Thoracic aorta (tissue), 2 donors: ENCODE results near the gene CGB5. TPM values are rescaled to one million over a fixed set of nuclear protein-coding genes. Genes with fewer than 3 reads are reported as not detected.
A peak's percentile ranks its signal among the peaks of the same experiment; 100 is the strongest.

ENCODE experiments used
- ATAC-seq: fragments of 150-250 bp; one replicate; pipeline ENCODE4 v1.8.0; 2017; ENCODE audit warnings: low read depth; ENCODE audit not compliant: insufficient number of reproducible peaks, low FRiP score
- DNase-seq: peaks from one replicate; pipeline ENCODE4 v3.0.0-alpha.2; 2020; ENCODE audit warnings: low spot score
- H3K27ac ChIP-seq, 2 donors: fragments of 200-600 bp; sonication (generic); 1 replicate in 1 of 2; 2 replicates in 1 of 2; pipeline ENCODE4 v1.5.1; 2016; ENCODE audit warnings: mild to moderate bottlenecking in 2 of 2, moderate library complexity in 2 of 2
- H3K27me3 ChIP-seq: fragments of 200-600 bp; sonication (generic); replicated peaks from 2 replicates; pipeline ENCODE4 v1.6.0; 2016; ENCODE audit warnings: mild to moderate bottlenecking; ENCODE audit not compliant: insufficient read depth
- H3K36me3 ChIP-seq: fragments of 200-600 bp; sonication (generic); one replicate; pipeline ENCODE4 v1.5.1; 2016
- H3K4me1 ChIP-seq, 2 donors: fragments of 200-600 bp; sonication (generic); 1 replicate in 1 of 2; 2 replicates in 1 of 2; pipeline versions ENCODE4 v1.5.1 to v1.6.0; 2016; ENCODE audit warnings: low read depth in 2 of 2, mild to moderate bottlenecking in 1 of 2; ENCODE audit not compliant: control insufficient read depth in 1 of 2
- H3K4me3 ChIP-seq: fragments of 200-600 bp; sonication (generic); 2 replicates; pipeline ENCODE4 v1.5.1; 2016; ENCODE audit warnings: mild to moderate bottlenecking
- H3K9me3 ChIP-seq: fragments of 200-600 bp; sonication (generic); 2 replicates; pipeline ENCODE4 v1.5.1; 2016
- total RNA-seq, 2 donors: library from RNA; depleted of rRNA; stranded (reverse); fragments of >200 nt; gene quantifications; one replicate each; pipeline versions ENCODE4 v1.1.0 to v1.2.3, GENCODE V29; 2016
- TF ChIP-seq, protein P1 (sequence below): fragments of 200-600 bp; sonication (generic); IDR thresholded peaks from one replicate; pipeline ENCODE4 v1.5.1; 2019; ENCODE audit warnings: antibody characterized with exemption

The CGB5 gene
- total RNA-seq, 2 donors from 2014 or later, result not detected

DNA sequence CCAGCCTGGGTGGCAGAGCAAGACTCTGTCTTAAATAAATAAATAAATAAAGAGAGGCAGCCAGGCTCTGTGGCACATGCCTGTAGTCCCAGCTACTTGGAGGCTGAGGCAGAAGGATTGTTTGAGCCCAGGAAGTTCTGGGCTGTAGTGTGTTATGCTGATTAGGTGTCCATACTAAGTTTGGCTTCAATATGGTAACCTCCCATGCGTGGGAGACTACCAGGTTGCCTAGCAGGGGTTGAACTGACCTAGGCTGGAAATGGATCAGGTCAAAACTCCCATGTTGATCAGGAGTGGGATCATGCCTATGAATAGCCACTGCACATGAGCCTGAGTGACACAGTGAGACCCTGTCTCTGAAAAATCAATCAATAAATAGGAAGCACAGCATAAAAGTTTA, 37.6 kb downstream of the CGB5 start:
- H3K9me3 ChIP-seq, result no peaks in the 10 kb centered on the region
- TF ChIP-seq, protein P1, sequence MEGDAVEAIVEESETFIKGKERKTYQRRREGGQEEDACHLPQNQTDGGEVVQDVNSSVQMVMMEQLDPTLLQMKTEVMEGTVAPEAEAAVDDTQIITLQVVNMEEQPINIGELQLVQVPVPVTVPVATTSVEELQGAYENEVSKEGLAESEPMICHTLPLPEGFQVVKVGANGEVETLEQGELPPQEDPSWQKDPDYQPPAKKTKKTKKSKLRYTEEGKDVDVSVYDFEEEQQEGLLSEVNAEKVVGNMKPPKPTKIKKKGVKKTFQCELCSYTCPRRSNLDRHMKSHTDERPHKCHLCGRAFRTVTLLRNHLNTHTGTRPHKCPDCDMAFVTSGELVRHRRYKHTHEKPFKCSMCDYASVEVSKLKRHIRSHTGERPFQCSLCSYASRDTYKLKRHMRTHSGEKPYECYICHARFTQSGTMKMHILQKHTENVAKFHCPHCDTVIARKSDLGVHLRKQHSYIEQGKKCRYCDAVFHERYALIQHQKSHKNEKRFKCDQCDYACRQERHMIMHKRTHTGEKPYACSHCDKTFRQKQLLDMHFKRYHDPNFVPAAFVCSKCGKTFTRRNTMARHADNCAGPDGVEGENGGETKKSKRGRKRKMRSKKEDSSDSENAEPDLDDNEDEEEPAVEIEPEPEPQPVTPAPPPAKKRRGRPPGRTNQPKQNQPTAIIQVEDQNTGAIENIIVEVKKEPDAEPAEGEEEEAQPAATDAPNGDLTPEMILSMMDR, result no peak
- H3K27me3 ChIP-seq, result no peaks in the 10 kb centered on the region
- H3K4me3 ChIP-seq, result no peak overlapping the region
- no peak for ATAC-seq
- DNase-seq, result no peak
- no peaks in the 10 kb centered on the region for H3K36me3 ChIP-seq
- H3K4me1 ChIP-seq, result peaks cover 3 to 9% of the 10 kb centered on the region in 2 donors
- H3K27ac ChIP-seq, result no peak overlapping the region

DNA sequence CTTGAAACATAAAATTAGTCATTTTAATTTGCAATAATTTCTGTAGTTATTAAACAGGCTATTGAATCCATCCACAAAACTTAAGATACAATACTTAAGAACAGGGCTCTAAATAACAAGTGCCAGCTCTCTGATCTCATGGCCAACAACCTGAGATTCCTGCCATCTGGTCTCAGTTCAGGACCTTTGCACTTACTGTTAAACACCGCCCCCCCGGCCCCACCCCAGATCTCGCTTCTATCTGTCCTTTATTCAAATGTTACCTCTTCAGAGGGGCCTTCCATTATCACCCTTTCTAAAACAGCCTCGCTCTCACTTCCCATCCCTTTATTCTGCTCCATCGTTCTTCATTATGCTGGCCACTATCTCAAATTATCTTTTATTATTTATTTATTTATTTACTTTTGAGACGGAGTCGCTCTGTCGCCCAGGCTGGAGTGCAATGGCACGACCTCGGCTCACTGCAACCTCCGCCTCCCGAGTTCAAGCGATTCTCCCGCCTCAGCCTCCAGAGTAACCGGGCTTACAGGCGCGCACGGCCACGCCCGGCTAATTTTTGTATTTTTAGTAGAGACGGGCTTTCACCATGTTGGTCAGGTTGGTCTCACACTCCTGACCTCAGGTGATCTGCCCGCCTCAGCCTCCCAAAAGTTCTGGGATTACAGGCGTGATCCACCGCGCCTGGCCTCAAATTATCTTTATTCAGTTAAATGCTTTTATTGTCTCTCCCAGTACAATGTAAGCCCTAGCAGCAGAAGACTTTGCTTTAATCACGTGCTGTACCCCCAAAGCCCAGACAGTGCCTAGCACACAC, 40.8 kb downstream of the CGB5 start:
- TF ChIP-seq, protein P1, result no peak
- Histone ChIP-seq H3K9me3 (no peaks in the 10 kb centered on the region), H3K36me3 (peaks cover 11% of the 10 kb centered on the region), H3K27ac (peak overlapping the region; percentile 69 to 72), H3K4me3 (peak overlapping the region; percentile 88), H3K4me1 (peaks cover 18 to 25% of the 10 kb centered on the region in 2 donors), H3K27me3 (no peaks in the 10 kb centered on the region)
- no peak for ATAC-seq
- DNase-seq, result no peak

DNA sequence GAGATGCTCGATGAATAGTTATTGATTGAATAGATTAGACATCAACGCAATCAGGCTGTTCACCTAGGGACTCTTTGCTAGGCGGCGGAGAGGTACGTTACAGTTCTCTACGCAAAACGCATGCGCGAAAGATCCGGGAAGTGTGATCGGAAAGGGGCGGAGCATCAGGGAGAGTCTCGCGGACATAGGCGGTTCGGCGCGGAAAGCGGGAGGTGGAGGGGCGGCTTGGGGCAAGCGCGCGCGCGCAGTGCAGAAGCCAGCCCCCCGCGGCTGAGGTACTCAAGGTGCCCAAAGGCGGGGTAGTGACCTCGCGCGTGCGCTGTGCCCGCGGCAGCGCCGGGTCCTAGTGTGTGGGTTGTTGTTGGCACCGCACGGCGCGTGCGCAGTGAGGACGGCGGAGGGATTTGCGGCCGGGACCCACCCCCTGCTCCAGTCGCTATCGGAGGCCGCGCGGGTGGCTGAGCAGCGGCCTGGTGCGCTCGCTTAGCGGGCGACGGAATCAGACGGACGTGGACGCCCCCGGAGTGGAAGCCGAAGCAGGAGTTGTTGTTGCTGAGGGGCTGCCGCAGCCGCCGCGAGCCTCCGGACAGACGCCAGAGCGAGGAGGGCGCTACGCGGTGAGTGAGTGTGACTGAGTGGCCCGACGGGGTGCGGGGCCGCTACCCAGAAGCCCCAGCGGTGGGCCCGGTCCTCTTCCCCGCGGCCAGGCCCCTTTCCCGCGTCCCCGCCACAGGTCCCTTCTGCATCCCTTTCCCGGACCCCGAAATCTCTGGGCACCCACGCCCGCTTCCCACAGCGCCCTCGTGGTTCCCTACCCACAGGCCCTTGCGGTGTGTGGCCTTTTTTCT, 41.6 kb downstream of the CGB5 start, which contains the start of gene SNRNP70:
Gene SNRNP70, plus strand, starts transcription at position 432 of the 848 bp plus-strand sequence. CDS start 964 bp downstream, outside the sequence.
- Histone ChIP-seq H3K9me3 (no peaks in the 10 kb centered on the region), H3K4me3 (peak within 1 kb of the TSS; percentile 88), H3K36me3 (peaks cover 12% of the 10 kb centered on the region), H3K27ac (peak within 1 kb of the TSS; percentile 72 to 74), H3K27me3 (no peaks in the 10 kb centered on the region), H3K4me1 (peaks cover 18 to 25% of the 10 kb centered on the region in 2 donors)
- DNase-seq (peak; percentile 91), ATAC-seq (peak; percentile 96)
- TF ChIP-seq, protein P1, result no peak

DNA sequence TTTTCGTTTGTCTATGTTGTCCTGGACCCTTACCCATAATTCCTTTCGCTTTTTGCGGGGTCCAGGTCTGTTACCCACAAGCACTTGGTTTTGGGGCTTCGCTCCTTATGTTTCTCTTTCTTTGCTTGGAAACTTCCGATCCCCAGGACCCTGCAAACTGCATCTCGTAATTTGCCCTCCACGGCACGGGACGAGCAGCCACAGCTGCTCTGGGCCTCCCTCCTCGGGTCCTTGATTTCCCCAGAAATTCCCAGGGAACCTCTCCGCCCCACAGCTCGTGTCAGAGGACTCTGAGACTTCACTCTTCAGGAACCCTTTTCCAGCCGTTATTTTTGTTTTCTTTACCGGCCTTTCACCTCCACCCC, 42.2 kb downstream of the CGB5 start:
- ATAC-seq, result no peak
- no peak for DNase-seq
- Histone ChIP-seq H3K4me3 (peak overlapping the region; percentile 88), H3K36me3 (peaks cover 18% of the 10 kb centered on the region), H3K9me3 (no peaks in the 10 kb centered on the region), H3K27me3 (no peaks in the 10 kb centered on the region), H3K4me1 (peaks cover 18 to 25% of the 10 kb centered on the region in 2 donors), H3K27ac (peak overlapping the region; percentile 72 to 74)
- TF ChIP-seq, protein P1, result no peak

DNA sequence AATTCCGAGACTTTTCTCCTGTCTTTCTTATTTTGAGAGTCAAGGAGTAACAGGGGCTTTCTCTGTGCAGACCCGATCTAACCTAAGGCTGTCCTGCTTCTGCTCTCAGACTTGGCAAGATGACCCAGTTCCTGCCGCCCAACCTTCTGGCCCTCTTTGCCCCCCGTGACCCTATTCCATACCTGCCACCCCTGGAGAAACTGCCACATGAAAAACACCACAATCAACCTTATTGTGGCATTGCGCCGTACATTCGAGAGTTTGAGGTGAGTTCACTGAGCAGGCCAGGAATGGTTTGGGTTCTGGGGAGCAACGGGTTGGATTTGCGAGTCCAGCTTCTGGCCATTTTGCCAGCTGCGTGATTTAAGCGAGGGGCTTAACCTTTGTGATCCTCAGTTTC, 42.6 kb downstream of the CGB5 start:
- no peak for DNase-seq
- TF ChIP-seq, protein P1, result no peak
- Histone ChIP-seq H3K4me3 (peak overlapping the region; percentile 88), H3K27me3 (no peaks in the 10 kb centered on the region), H3K9me3 (no peaks in the 10 kb centered on the region), H3K27ac (no peak overlapping the region), H3K36me3 (peaks cover 23% of the 10 kb centered on the region), H3K4me1 (peaks cover 18 to 25% of the 10 kb centered on the region in 2 donors)
- ATAC-seq, result no peak
